Measurements from ENCODE around the gene LCN6.

The LCN6 gene

GRCh38 chr9:136782452-136782851 is 34.1 kb upstream of the LCN6 start:
- no peaks in the 10 kb centered on the region for H3K36me3 Mint-ChIP-seq (ENCODE audit: low read depth)
- H3K27ac Mint-ChIP-seq = no peak overlapping the region
- H3K9me3 Mint-ChIP-seq = peaks cover 6% of the 10 kb centered on the region

GRCh38 chr9:136779808-136780207 is 31.5 kb upstream of the LCN6 start:
- Mint-ChIP-seq H3K4me3 (no peak overlapping the region), H3K4me1 (peaks cover 44% of the 10 kb centered on the region), H3K27ac (peak overlapping the region in 1 of 3 experiments; percentile 58), H3K36me3 (ENCODE audit: low read depth) (no peaks in the 10 kb centered on the region), H3K27me3 (ENCODE audit: low read depth) (peaks cover 36% of the 10 kb centered on the region), H3K9me3 (peaks cover 6% of the 10 kb centered on the region)
- TF ChIP-seq, protein P1, sequence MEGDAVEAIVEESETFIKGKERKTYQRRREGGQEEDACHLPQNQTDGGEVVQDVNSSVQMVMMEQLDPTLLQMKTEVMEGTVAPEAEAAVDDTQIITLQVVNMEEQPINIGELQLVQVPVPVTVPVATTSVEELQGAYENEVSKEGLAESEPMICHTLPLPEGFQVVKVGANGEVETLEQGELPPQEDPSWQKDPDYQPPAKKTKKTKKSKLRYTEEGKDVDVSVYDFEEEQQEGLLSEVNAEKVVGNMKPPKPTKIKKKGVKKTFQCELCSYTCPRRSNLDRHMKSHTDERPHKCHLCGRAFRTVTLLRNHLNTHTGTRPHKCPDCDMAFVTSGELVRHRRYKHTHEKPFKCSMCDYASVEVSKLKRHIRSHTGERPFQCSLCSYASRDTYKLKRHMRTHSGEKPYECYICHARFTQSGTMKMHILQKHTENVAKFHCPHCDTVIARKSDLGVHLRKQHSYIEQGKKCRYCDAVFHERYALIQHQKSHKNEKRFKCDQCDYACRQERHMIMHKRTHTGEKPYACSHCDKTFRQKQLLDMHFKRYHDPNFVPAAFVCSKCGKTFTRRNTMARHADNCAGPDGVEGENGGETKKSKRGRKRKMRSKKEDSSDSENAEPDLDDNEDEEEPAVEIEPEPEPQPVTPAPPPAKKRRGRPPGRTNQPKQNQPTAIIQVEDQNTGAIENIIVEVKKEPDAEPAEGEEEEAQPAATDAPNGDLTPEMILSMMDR (IDR thresholded peaks at IDR 0.05; ENCODE audit: unreplicated experiment in 3 of 3) = no peak

More at GRCh38 chr9:136782452-136782851, 34.1 kb upstream of the LCN6 start:
- TF ChIP-seq, protein P1 (IDR thresholded peaks at IDR 0.05; ENCODE audit: unreplicated experiment in 3 of 3) = no peak
- no peak overlapping the region for H3K4me3 Mint-ChIP-seq
- peaks cover 45% of the 10 kb centered on the region for H3K27me3 Mint-ChIP-seq (ENCODE audit: low read depth)
- H3K4me1 Mint-ChIP-seq = peaks cover 41% of the 10 kb centered on the region

DNA sequence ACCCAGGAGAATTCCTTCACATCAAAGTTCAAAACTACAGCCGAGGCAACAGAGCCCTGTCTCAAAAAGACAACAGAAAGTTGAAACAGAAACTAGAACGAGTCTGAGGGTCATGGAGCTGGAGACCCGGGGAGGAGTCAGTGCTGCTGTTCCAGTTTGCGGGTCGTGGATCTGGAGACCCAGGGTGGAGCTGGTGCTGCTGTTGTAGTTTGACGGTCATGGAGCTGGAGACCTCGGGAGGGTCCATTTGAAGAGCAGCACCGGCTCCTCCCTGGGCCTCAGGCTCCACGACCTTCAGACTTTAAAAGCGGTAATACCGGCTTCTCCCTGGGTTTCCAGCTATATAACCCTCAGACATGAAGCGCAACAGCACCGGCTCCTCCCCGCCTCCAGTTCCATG is 29.0 kb upstream of the LCN6 start:
- Mint-ChIP-seq H3K27me3 (ENCODE audit: low read depth) (peaks cover 39% of the 10 kb centered on the region), H3K27ac (peak overlapping the region in 2 of 3 experiments; percentile 5 to 7), H3K36me3 (ENCODE audit: low read depth) (no peaks in the 10 kb centered on the region), H3K4me3 (no peak overlapping the region), H3K9me3 (peaks cover 6% of the 10 kb centered on the region), H3K4me1 (peaks cover 36% of the 10 kb centered on the region)
- TF ChIP-seq, protein P1 (IDR thresholded peaks at IDR 0.05; ENCODE audit: unreplicated experiment in 3 of 3) = no peak

- Mint-ChIP-seq H3K27me3 (ENCODE audit: low read depth) (peaks cover 39% of the 10 kb centered on the region), H3K9me3 (peaks cover 6% of the 10 kb centered on the region), H3K27ac (peak overlapping the region in 2 of 3 experiments; percentile 5 to 7), H3K36me3 (ENCODE audit: low read depth) (no peaks in the 10 kb centered on the region), H3K4me1 (peaks cover 32% of the 10 kb centered on the region), H3K4me3 (no peak overlapping the region)
- TF ChIP-seq, protein P1 (IDR thresholded peaks at IDR 0.05; ENCODE audit: unreplicated experiment in 3 of 3) = no peak
These were observed 28.6 kb upstream of the LCN6 start for GRCh38 chr9:136776947-136777346.

- no peak overlapping the region for H3K27ac Mint-ChIP-seq
- H3K27me3 Mint-ChIP-seq (ENCODE audit: low read depth) = peaks cover 35% of the 10 kb centered on the region
- H3K4me3 Mint-ChIP-seq = no peak overlapping the region
- H3K9me3 Mint-ChIP-seq = peaks cover 6% of the 10 kb centered on the region
- TF ChIP-seq, protein P1 (IDR thresholded peaks at IDR 0.05; ENCODE audit: unreplicated experiment in 3 of 3) = no peak
- H3K36me3 Mint-ChIP-seq (ENCODE audit: low read depth) = no peaks in the 10 kb centered on the region
- H3K4me1 Mint-ChIP-seq = peaks cover 19% of the 10 kb centered on the region
These were observed 26.9 kb upstream of the LCN6 start for GRCh38 chr9:136775191-136775590.

DNA sequence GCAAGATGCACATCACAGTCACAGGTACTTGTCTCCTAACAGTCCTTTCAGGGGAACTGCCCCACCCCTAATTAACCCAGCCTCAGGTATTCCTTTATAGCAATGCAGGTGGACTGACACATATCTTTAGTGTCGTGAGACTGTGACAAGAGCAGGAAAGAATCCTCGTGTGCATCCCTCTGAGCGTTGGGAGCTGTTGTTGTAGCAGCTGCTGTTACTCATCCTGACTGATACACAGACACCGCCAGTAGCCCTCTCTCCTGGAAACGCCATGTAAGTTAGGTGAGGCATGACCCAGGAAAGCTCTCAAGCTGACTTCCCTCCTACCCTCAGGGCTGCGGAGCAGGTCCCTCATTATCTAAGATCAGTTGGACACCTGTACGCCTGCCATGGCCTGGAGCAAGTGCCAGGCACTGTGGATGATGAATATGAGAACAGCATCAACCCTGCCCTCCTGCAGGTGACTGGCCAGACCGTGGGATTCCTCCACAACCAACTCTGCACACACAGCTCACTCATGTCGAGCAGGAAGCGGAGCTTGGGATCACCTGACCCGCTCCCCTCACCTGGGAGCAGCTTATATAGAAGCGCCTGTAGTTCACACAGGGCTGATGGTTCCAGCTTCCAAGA is 26.2 kb upstream of the LCN6 start:
- Mint-ChIP-seq H3K27ac (no peak overlapping the region), H3K4me1 (peaks cover 13% of the 10 kb centered on the region), H3K27me3 (ENCODE audit: low read depth) (peaks cover 31% of the 10 kb centered on the region), H3K9me3 (peaks cover 6% of the 10 kb centered on the region), H3K36me3 (ENCODE audit: low read depth) (no peaks in the 10 kb centered on the region), H3K4me3 (no peak overlapping the region)
- TF ChIP-seq, protein P1 (IDR thresholded peaks at IDR 0.05; ENCODE audit: unreplicated experiment in 3 of 3) = no peak
